Measurements from ENCODE around the gene CSNK1D. TPM values are rescaled to one million over a fixed set of nuclear protein-coding genes. Genes with fewer than 3 reads are reported as not detected.

CSNK1D gene
- total RNA-seq, 1 experiment from 2014 or later: 196 TPM

DNA sequence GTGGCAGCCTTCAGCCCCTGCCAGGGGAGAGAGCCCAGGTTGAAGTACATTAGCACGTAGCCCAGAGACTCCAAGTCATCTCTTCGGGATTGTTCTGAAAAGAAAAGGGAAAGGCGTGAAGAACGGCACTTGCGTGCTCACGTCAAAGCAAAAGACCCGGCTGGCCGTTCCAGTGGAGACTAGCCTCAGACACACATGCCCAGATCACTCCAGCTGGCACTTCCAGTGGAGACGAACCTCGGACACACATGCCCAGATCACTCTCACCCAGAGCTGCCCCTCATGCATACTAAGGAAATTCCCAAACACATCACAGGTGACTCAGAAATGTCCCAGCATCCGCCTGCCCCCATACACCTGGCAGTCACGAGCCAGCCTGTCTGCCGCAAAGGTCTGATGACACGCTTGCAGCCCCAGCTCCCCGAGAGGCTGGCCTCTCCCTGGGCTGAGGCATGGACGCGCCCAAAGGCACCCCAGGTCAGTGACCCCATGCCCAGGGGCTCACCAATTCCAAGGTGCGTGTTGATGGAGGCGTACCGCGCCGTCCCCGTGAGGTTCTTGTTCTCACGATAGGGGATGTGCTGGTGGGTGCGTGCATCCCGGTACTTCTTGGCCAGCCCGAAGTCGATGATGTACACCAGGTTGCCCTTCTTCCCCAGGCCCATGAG, 20.9 kb downstream of the CSNK1D start:
- BruUV-seq (replicated peaks): TSS peak; percentile 7
- no peaks in the 10 kb centered on the region for H3K4me1 ChIP-seq
- POLR2A ChIA-PET: no interaction called here
- Mint-ChIP-seq H3K4me3 (ENCODE audit: unreplicated experiment) (no peak overlapping the region), H3K4me1 (ENCODE audit: low read depth, unreplicated experiment) (peaks cover 5% of the 10 kb centered on the region), H3K27me3 (ENCODE audit: insufficient read depth, unreplicated experiment) (no peaks in the 10 kb centered on the region), H3K9me3 (ENCODE audit: unreplicated experiment) (no peaks in the 10 kb centered on the region), H3K36me3 (ENCODE audit: insufficient read depth, unreplicated experiment) (peaks cover 85% of the 10 kb centered on the region), H3K27ac (ENCODE audit: unreplicated experiment) (peak overlapping the region; percentile 76)
- intact Hi-C loops (cut with micrococcal nuclease; ENCODE audit: unreplicated experiment): no loop called here
- H3K9me3 ChIP-seq: no peaks in the 10 kb centered on the region; the same call in 1 of the 2 replicates
- CTCF ChIA-PET: no interaction called here
- no peaks in the 10 kb centered on the region for H3K27me3 ChIP-seq (replicated peaks; ENCODE audit: control insufficient read depth, insufficient read depth, low read length)
- DNase-seq: no peak
- peaks cover 21% of the 10 kb centered on the region for H3K36me3 ChIP-seq (ENCODE audit: control insufficient read depth, insufficient read depth, low read length)
- TF ChIP-seq, protein P1, sequence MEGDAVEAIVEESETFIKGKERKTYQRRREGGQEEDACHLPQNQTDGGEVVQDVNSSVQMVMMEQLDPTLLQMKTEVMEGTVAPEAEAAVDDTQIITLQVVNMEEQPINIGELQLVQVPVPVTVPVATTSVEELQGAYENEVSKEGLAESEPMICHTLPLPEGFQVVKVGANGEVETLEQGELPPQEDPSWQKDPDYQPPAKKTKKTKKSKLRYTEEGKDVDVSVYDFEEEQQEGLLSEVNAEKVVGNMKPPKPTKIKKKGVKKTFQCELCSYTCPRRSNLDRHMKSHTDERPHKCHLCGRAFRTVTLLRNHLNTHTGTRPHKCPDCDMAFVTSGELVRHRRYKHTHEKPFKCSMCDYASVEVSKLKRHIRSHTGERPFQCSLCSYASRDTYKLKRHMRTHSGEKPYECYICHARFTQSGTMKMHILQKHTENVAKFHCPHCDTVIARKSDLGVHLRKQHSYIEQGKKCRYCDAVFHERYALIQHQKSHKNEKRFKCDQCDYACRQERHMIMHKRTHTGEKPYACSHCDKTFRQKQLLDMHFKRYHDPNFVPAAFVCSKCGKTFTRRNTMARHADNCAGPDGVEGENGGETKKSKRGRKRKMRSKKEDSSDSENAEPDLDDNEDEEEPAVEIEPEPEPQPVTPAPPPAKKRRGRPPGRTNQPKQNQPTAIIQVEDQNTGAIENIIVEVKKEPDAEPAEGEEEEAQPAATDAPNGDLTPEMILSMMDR (IDR thresholded peaks at IDR 0.05; ENCODE audit: insufficient read depth in 1 of 2, low read depth in 1 of 2, low read length in 1 of 2, severe bottlenecking in 1 of 2, unreplicated experiment in 1 of 2): no peak
- H3K4me3 ChIP-seq (ENCODE audit: low read depth, low read length): no peak overlapping the region

DNA sequence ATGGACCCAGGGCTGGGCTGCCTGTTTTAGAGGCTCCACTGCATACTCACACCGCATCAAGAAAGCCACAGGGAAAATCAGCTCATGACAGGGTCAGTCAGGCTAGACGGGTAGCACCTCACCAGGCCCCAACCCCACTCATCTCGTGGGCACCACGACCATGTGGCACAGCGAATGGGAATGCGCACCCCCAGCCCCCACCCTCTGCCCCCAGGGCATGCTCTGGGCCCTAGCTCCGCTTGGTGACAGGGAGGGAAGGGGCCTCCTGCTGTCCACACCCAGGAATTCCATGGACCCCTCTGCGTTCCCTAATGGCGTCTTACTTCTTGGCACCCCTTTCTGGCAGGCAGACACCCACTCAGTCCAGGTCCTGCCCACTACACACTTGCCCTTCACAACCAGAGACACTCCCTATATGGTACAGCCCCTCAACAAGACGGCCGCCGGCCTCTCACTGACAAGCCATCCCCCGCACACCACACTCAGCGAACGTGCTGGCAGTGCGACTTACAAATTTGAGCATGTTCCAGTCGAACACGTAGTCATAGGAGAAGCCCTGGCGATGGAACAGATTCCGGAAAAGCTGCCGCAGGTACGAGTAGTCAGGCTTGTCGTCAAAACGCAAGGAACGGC, 22.5 kb downstream of the CSNK1D start:
- intact Hi-C loops (cut with micrococcal nuclease; ENCODE audit: unreplicated experiment): no loop called here

DNA sequence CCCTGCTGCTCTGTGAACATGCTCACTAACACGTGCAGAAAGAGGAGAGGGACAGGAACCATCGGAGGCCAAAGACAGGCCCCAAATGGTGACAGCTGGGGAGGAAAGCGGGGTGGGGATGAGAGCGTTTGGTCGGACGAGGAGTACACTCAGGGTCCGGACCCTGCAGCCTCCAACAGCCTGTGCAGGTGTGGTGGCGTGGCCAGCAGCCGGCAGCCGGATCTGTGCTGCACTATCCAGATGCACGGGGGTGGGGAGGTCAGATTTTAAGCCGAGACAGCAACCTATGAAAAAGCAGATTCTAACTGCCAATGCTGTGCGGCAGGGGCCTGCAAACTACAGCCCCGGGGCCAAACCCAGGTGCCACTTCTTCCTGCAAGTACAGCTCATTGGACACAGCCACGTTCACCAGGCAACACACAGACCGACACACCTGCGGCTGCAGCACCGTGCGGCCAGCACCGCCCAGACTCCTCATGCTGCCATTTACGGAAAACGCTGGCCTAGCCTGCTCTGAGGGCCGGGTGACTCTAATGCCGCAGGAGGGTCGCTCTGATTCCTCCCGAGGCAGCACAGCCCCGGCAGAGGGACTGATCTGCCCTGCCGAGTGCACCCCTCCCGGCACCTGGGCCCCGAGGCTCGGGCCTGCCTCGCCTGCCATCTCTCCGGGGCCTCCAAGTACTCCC, 23.5 kb downstream of the CSNK1D start:
- DNase-seq: no peak
- Histone ChIP-seq H3K4me1 (no peaks in the 10 kb centered on the region), H3K9me3 (no peaks in the 10 kb centered on the region), H3K27me3 (replicated peaks; ENCODE audit: control insufficient read depth, insufficient read depth, low read length) (no peaks in the 10 kb centered on the region), H3K36me3 (ENCODE audit: control insufficient read depth, insufficient read depth, low read length) (peaks cover 22% of the 10 kb centered on the region), H3K4me3 (ENCODE audit: low read depth, low read length) (no peak overlapping the region)
- intact Hi-C loops (cut with micrococcal nuclease; ENCODE audit: unreplicated experiment): no loop called here
- ChIA-PET POLR2A (no interaction called here), CTCF (no interaction called here)
- BruUV-seq (replicated peaks): no TSS peak
- no peak overlapping the region for H3K27ac Mint-ChIP-seq (ENCODE audit: unreplicated experiment)
- H3K36me3 Mint-ChIP-seq (ENCODE audit: insufficient read depth, unreplicated experiment): peaks cover 85% of the 10 kb centered on the region
- peaks cover under 1% of the 10 kb centered on the region for H3K4me1 Mint-ChIP-seq (ENCODE audit: low read depth, unreplicated experiment)
- no peaks in the 10 kb centered on the region for H3K27me3 Mint-ChIP-seq (ENCODE audit: insufficient read depth, unreplicated experiment)
- H3K9me3 Mint-ChIP-seq (ENCODE audit: unreplicated experiment): no peaks in the 10 kb centered on the region
- no peak overlapping the region for H3K4me3 Mint-ChIP-seq (ENCODE audit: unreplicated experiment)
- TF ChIP-seq, protein P1 (IDR thresholded peaks at IDR 0.05; ENCODE audit: insufficient read depth in 1 of 2, low read depth in 1 of 2, low read length in 1 of 2, severe bottlenecking in 1 of 2, unreplicated experiment in 1 of 2): no peak

More for the DNA sequence above, 22.5 kb downstream of the CSNK1D start:
- Mint-ChIP-seq H3K4me3 (ENCODE audit: unreplicated experiment) (no peak overlapping the region), H3K27me3 (ENCODE audit: insufficient read depth, unreplicated experiment) (no peaks in the 10 kb centered on the region), H3K36me3 (ENCODE audit: insufficient read depth, unreplicated experiment) (peaks cover 85% of the 10 kb centered on the region), H3K9me3 (ENCODE audit: unreplicated experiment) (no peaks in the 10 kb centered on the region), H3K27ac (ENCODE audit: unreplicated experiment) (peak overlapping the region; percentile 51), H3K4me1 (ENCODE audit: low read depth, unreplicated experiment) (no peaks in the 10 kb centered on the region)
- no peaks in the 10 kb centered on the region for H3K27me3 ChIP-seq (replicated peaks; ENCODE audit: control insufficient read depth, insufficient read depth, low read length)
- TF ChIP-seq, protein P1 (IDR thresholded peaks at IDR 0.05; ENCODE audit: insufficient read depth in 1 of 2, low read depth in 1 of 2, low read length in 1 of 2, severe bottlenecking in 1 of 2, unreplicated experiment in 1 of 2): no peak
- H3K4me3 ChIP-seq (ENCODE audit: low read depth, low read length): no peak overlapping the region
- ChIA-PET CTCF (no interaction called here), POLR2A (no interaction called here)
- no peaks in the 10 kb centered on the region for H3K4me1 ChIP-seq
- no peaks in the 10 kb centered on the region; the same call in 1 of the 2 replicates for H3K9me3 ChIP-seq
- BruUV-seq (replicated peaks): no TSS peak
- peaks cover 19% of the 10 kb centered on the region for H3K36me3 ChIP-seq (ENCODE audit: control insufficient read depth, insufficient read depth, low read length)
- DNase-seq: no peak

Data from Caco-2 (cell line).